Testis (tissue), 2 donors: ENCODE results near the gene RAX2.
"Not testable (repeated sequence)": the region's sequence is repeated elsewhere in the genome, so short reads cannot be mapped to it uniquely, and the experiment has no call there.

Source experiments
- CTCF ChIP-seq, 3 experiments: fragments of 450-650 bp in 2 of 3; fragments of 200-600 bp in 1 of 3; sonication (generic) in 1 of 3; IDR thresholded peaks; one replicate each; pipeline ENCODE4 v1.5.1; 2016 to 2019; ENCODE audit warnings: antibody characterized with exemption in 3 of 3, mild to moderate bottlenecking in 2 of 3, moderate library complexity in 1 of 3
- POLR2A ChIP-seq: fragments of 450-650 bp; IDR thresholded peaks from one replicate; pipeline ENCODE4 v1.6.1; 2017; ENCODE audit warnings: antibody characterized with exemption, mild to moderate bottlenecking, moderate library complexity

GRCh38 chr19:3816148-3816547 is 44.1 kb upstream of the RAX2 start:
- not testable (repeated sequence) for TF ChIP-seq CTCF (IDR thresholded peaks at IDR 0.05); POLR2A
